Astrocyte of the cerebellum (primary cell): ENCODE results near the gene CCDC187.

Source experiments
- DNase-seq: peaks from one replicate; pipeline ENCODE4 v3.0.0-alpha.2; 2011; ENCODE audit warnings: low read depth
- H3K4me3 ChIP-seq: 2 replicates; pipeline ENCODE4 v1.5.1; 2011; ENCODE audit warnings: mild to moderate bottlenecking, low read depth, low read length, moderate library complexity
- CTCF ChIP-seq: IDR thresholded peaks from 2 replicates; pipeline ENCODE4 v1.5.1; 2012; ENCODE audit warnings: low read length, low read depth, moderate library complexity, mild to moderate bottlenecking; ENCODE audit errors: missing control alignments
- in situ Hi-C: cut with HindIII; loops from 2 replicates; pipeline ENCODE4 v1.10.0; 2017; ENCODE audit warnings: low sequenced_read_pairs

The CCDC187 gene

DNA sequence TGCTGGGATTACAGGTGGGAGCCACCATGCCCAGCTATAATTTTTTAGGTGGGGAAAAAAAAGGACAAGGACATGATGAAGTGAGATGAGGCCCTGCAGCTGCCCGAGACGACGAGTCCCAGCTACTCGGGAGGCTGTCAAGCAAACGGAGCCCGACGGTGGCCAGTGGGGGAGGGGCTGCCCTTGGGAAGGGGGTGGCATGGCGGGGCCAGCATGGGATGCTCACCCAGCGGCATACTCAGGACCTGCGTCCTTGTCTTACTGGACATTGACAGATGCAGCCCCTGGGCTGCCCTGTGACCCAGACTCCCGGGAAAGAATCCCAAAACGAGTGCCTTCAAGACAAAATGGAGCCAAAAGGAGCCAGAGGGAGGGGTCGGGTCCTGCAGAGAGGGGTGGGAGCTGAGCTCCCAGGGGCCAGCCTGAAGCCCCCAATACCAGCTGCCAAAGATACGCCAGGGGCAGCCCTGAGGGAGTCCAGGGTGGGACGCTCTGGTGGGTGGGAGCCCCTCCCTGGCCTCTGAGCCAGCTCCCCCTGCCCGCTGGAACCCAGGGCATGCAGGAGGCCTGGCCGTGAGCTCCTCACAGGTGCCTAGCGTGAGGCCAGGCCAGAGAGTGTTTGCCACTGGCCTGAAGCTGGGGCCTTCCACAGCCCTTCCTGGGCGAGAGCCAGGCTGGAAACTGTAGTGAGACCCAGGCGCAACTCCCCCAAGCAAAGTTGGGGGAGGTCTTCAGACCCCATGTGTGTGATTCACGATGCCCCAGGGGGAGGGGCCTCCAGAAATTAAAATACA is 15.7 kb downstream of the CCDC187 start:
- in situ Hi-C loops: no loop called here
- no peak for TF ChIP-seq CTCF
- DNase-seq: no peak
- H3K4me3 ChIP-seq: no peak overlapping the region

- in situ Hi-C loops: no loop called here
- no peak overlapping the region for H3K4me3 ChIP-seq
- no peak for DNase-seq
- no peak for TF ChIP-seq CTCF
These were observed 16.9 kb downstream of the CCDC187 start for GRCh38 chr9:136286987-136287379.

DNA sequence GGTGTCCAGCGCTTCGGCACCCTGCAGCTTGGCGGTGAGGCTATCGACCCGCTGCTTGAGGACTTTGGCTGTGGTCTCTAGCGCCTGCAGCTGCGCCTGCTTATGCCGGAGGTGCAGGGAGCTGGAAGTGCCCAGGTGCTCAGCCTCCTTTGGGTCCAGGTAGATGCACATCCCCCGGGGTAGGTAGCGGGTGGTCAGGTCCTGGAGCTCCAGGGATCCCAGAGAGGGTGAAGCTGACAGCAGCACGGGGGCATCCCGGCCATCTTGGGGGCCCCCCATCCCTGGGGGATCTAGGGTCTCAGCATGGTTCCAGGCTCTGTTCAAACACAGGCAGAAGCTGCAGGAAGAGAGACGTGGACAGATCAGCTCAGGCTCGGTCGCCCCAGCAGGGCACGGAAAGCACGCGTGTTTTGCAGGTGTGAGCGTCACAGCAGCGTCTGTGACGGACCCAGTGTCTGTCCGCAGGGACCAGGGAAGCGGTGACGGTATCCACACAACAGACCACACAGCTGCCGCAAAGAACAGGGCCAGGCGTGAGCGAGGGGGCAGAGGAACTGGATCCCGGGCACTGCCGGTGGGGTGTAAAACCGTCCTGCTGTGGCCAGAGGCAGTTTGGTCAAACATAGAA is 17.4 kb downstream of the CCDC187 start:
- no peak for TF ChIP-seq CTCF
- no peak overlapping the region for H3K4me3 ChIP-seq
- DNase-seq: no peak
- in situ Hi-C loops: no loop called here

GRCh38 chr9:136285501-136286358 is 18.2 kb downstream of the CCDC187 start:
- in situ Hi-C loops: no loop called here
- no peak overlapping the region for H3K4me3 ChIP-seq
- no peak for DNase-seq
- TF ChIP-seq CTCF: no peak

DNA sequence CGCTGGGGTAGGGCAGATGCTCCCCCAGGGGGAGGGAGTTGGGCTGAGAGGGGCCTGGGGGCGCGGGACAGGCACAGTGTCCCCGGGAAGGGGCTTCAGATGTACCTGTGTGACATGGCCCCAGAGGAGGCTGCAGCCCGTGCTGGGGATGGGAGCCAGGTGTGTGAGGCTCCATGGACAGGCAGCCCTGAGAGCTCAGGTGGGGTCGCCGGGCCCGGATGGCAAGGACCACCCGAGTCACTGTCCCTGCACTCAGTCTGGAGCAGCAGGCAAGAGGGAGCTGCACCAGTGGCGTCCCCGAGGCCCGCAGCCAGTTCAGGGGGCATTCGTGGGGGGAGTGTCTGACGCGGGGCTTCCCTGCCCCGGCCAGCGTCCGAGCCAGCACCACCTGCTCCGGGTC is 18.9 kb downstream of the CCDC187 start:
- no peak for TF ChIP-seq CTCF
- H3K4me3 ChIP-seq: no peak overlapping the region
- in situ Hi-C loops: no loop called here
- no peak for DNase-seq

GRCh38 chr9:136284311-136284710 is 19.6 kb downstream of the CCDC187 start:
- no peak for DNase-seq
- in situ Hi-C loops: no loop called here
- no peak for TF ChIP-seq CTCF
- no peak overlapping the region for H3K4me3 ChIP-seq
